ENCODE results near the gene NELFCD.
"Not testable (repeated sequence)": the region's sequence is repeated elsewhere in the genome, so short reads cannot be mapped to it uniquely, and the experiment has no call there.

The NELFCD gene, protein sequence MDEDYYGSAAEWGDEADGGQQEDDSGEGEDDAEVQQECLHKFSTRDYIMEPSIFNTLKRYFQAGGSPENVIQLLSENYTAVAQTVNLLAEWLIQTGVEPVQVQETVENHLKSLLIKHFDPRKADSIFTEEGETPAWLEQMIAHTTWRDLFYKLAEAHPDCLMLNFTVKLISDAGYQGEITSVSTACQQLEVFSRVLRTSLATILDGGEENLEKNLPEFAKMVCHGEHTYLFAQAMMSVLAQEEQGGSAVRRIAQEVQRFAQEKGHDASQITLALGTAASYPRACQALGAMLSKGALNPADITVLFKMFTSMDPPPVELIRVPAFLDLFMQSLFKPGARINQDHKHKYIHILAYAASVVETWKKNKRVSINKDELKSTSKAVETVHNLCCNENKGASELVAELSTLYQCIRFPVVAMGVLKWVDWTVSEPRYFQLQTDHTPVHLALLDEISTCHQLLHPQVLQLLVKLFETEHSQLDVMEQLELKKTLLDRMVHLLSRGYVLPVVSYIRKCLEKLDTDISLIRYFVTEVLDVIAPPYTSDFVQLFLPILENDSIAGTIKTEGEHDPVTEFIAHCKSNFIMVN

DNA sequence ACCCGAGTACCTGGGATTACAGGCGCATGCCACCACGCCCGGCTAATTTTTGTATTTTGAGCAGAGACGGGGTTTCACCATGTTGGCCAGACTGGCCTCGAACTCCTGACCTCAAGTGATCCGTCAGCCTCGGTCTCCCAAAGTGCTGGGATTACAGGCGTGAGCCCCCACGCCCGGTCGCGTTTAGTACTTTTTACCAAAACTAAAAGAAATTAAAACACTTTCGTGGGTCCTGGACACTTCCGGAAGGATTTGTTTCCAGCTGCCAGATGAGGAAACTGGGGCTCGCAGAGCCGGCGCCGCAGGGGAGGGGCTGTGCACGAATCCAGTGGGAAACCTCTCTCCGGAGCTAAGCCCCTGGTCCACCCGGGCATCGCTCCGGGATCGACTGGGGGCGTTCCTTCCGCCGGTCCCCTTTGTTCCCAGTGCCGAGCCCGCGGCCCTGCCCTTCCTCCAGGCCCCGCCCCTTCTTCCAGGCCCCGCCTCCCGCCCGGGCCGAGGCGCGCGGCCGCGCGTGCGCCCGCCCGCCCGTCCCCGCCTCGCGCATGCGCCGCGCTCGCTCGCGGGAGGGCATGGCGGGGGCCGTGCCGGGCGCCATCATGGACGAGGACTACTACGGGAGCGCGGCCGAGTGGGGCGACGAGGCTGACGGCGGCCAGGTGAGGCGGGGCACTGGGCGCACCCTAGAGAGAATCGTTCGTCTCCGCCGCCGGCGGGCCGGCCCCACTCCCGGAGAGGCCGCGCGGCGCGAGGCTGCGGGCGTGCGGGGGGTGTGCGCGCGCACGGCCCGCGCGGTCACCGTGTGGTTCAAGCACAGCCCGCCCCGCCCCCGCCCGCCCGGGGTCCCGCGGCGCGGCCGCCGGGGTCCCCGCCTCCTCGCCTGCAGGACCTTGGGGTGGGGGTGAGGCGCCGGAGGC is at the start of gene NELFCD:
Gene NELFCD (plus strand): TSS at position 546 of the 917 bp plus-strand sequence. CDS start 54 bp downstream, at position 600.
- DNase-seq (ENCODE audit: low spot score) = peak; percentile 93

DNA sequence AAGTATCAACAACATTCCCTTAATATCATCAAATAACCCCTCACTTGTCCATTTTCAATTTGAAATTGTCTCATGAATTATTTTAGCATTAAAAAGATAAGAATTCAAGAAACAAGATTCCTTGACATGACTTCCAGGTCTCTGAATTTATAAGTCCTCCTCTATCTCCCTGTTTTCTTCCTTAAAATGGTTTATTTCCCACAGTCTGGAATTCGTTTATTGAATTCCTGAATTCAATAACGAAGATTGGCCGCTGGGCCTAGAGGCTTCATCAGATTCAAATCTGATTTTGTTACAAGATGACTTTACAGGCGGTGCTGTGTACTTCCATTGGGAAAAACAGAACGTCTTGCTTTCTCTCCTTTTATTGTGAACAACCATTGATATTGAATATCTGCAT is 48.9 kb upstream of the NELFCD start:
- DNase-seq (ENCODE audit: low spot score) = no peak

GRCh38 chr20:58938078-58938477 is 43.0 kb upstream of the NELFCD start:
- DNase-seq (ENCODE audit: low spot score) = no peak

GRCh38 chr20:58938541-58938940 is 42.5 kb upstream of the NELFCD start:
- DNase-seq (ENCODE audit: low spot score) = no peak

- DNase-seq (ENCODE audit: low spot score) = no peak
Observed at GRCh38 chr20:58941471-58941870, 39.6 kb upstream of the NELFCD start.

GRCh38 chr20:58942549-58942948 is 38.5 kb upstream of the NELFCD start:
- no peak for DNase-seq (ENCODE audit: low spot score)

GRCh38 chr20:58944610-58945009 is 36.4 kb upstream of the NELFCD start:
- peak; percentile 27 for DNase-seq (ENCODE audit: low spot score)

DNA sequence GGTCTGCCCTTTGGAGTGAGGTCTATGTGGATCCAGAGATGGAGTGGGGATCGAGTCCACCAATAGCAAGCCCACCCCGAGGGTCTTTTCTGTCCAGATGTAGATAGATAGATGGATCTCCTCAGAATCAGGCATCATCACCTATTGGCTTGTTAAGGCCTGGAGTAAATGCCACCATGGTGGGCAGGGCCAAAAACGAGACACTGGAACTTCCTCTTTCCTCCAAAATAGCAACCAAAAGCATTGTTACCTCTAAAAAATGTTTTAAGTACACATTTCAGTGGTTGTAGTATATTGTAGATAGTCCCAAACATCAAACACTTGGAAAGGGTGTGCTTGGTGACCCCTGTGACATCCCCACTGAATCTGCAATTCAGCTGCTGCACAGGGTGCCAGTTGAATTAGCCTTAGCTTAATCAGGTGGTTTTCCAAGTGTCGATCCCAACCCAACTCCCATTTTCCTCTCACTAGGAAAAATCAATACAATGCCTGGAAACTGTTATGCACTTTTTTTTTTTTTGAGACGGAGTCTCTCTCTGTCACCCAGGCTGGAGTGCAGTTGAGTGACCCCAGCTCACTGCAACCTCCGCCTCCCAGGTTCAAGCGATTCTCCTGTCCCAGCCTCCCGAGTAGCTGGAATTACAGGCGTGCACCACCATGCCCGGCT is 35.0 kb upstream of the NELFCD start:
- no peak for DNase-seq (ENCODE audit: low spot score)

GRCh38 chr20:58947797-58948388 is 33.2 kb upstream of the NELFCD start:
- not testable (repeated sequence) for DNase-seq (ENCODE audit: low spot score)

- no peak for DNase-seq (ENCODE audit: low spot score)
Observed at GRCh38 chr20:58950603-58951002, 30.5 kb upstream of the NELFCD start.

GRCh38 chr20:58953050-58953449 is 28.0 kb upstream of the NELFCD start:
- DNase-seq (ENCODE audit: low spot score) = no peak

DNA sequence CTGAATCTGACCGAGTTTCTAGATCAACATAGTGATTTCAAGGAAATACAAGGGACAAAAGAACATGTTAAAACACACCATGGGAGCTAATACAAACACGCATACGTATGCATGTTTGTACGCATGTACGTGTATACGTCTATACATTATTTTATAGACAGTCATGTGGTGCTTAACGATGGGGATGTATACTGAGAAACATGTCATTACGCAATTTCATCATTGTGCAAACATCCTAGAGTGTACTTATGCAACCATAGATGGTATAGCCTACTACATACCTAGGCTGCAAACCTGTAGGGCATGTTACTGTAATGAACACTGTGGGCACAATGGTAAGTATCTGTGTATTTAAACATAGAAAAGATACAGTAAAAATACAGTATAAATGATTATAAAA is 25.0 kb upstream of the NELFCD start:
- DNase-seq (ENCODE audit: low spot score) = no peak

DNA sequence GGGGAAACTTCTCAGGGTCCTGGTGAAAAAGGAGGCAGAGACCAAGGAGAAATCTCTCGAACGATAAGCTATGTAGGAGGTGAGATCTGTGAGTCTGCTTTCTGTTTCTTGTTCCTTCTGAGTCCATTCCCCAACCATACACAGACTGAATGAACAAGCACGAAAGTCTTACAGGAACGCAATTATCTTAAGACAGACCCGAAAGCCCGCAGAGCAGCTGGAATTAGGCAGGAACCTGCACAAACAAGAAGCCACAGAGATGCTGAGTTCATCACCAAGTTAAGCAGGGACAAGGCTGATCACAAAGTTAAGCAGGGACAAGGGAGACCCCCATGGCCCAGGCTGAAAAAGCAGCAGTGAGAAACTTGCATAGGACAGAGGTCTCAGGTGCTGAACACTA is 21.4 kb upstream of the NELFCD start:
- no peak for DNase-seq (ENCODE audit: low spot score)

- DNase-seq (ENCODE audit: low spot score) = no peak
Observed at GRCh38 chr20:58963060-58963584, 17.9 kb upstream of the NELFCD start.

GRCh38 chr20:58963922-58964321 is 17.1 kb upstream of the NELFCD start:
- not testable (repeated sequence) for DNase-seq (ENCODE audit: low spot score)

- DNase-seq (ENCODE audit: low spot score) = no peak
Observed at GRCh38 chr20:58965270-58966064, 15.6 kb upstream of the NELFCD start.

DNA sequence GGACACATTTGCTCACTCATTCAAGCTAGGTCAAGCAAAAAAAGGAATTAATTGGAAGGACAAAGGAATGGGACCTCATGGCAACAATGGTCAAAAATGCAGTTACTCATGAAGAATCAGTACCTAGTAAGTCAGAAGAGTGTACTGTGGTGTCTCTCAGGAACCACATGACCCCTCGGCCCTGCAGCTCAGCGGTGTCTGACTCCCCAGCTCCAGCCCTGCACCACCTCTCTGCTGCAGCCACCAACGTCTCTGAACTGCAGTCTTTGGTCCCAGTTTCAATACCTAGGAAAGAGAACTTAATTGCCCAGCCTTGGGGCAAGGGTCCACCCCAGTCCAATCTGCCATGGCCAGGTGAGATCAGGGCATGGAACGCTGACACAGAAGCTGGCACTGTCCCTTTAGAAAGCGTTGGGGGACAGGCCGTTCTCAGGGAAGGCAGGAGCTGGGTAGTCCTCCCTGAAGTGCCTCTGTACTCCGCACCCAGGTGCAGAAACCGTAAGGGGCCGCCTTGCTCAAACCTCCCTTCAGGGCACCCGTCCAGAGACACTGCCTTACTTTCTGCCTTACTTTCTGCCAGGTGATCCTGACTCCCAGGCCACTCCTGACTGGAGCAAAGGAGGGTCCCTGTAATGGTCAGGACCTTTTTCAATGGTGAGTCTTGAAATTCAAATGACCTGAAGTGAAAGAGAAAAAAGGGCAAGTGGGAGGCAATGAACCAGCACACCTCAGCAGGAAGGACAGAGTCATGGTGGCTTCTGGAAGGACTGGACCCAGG is 13.2 kb upstream of the NELFCD start:
- no peak for DNase-seq (ENCODE audit: low spot score)

GRCh38 chr20:58969439-58969838 is 11.6 kb upstream of the NELFCD start:
- DNase-seq (ENCODE audit: low spot score) = no peak

- DNase-seq (ENCODE audit: low spot score) = no peak
Observed at GRCh38 chr20:58970146-58970545, 10.9 kb upstream of the NELFCD start.

DNA sequence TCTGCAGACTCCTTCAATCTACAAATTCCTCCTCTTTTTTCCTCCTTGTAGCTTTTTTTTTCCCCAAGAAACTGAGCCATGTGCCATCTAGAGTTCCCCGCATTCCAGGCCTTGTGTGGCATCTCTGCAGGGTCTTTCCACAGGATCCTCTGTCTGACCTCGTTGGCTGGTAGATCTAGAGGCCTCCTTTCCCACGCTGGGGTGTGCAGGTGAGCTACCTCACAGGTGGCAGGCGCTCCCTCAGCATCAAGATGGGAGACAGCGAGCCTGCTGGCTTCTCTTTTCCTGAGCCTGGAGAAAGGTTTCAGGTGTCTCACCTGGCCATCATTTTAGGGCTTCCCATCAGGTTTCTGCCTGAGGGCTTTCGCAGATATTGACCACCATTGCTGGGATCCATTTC is 9.6 kb upstream of the NELFCD start:
- DNase-seq (ENCODE audit: low spot score) = no peak

All from SW480 (cell line).